ENCODE data around the gene VSX1.

VSX1 gene

GRCh38 chr20:25065072-25065624 is 16.8 kb downstream of the VSX1 start:
- DNase-seq, result no peak

GRCh38 chr20:25064561-25065071 is 17.3 kb downstream of the VSX1 start:
- DNase-seq, result no peak

GRCh38 chr20:25063981-25064380 is 18.0 kb downstream of the VSX1 start:
- no peak for DNase-seq

GRCh38 chr20:25063546-25063945 is 18.4 kb downstream of the VSX1 start:
- DNase-seq, result no peak

GRCh38 chr20:25062841-25063240 is 19.1 kb downstream of the VSX1 start:
- DNase-seq, result no peak

GRCh38 chr20:25061821-25062530 is 20.0 kb downstream of the VSX1 start:
- DNase-seq, result no peak

GRCh38 chr20:25061103-25061799 is 20.7 kb downstream of the VSX1 start:
- no peak for DNase-seq

GRCh38 chr20:25059866-25060465 is 22.0 kb downstream of the VSX1 start:
- no peak for DNase-seq

- DNase-seq, result no peak
Measured at GRCh38 chr20:25058847-25059810, 22.8 kb downstream of the VSX1 start.

GRCh38 chr20:25058051-25058846 is 23.7 kb downstream of the VSX1 start, which contains the start of gene ACSS1:
Gene ACSS1, minus strand, starts transcription at chr20:25058139. Its CDS starts 37 bp downstream, at chr20:25058102.
- DNase-seq, result peak; percentile 59

GRCh38 chr20:25057234-25058050 is 24.5 kb downstream of the VSX1 start:
- peak; percentile 64 for DNase-seq

GRCh38 chr20:25056690-25057233 is 25.2 kb downstream of the VSX1 start:
- DNase-seq, result no peak

- no peak for DNase-seq
Measured at GRCh38 chr20:25055711-25056495, 26.0 kb downstream of the VSX1 start.

- no peak for DNase-seq
Measured at GRCh38 chr20:25054995-25055629, 26.8 kb downstream of the VSX1 start.

GRCh38 chr20:25054096-25054820 is 27.7 kb downstream of the VSX1 start:
- no peak for DNase-seq

GRCh38 chr20:25053255-25054031 is 28.5 kb downstream of the VSX1 start:
- DNase-seq, result no peak
